K562 (cell line): Measurements from ENCODE around the gene ASB10. TPM values are rescaled to one million over a fixed set of nuclear protein-coding genes. Genes with fewer than 3 reads are reported as not detected.

Source experiments
- CBX1 ChIP-seq: sonication (generic); IDR thresholded peaks from 2 replicates; pipeline ENCODE4 v1.6.1; 2016; ENCODE audit warnings: antibody characterized with exemption, low read depth, mild to moderate bottlenecking
- CGGBP1 ChIP-seq: fragments of 250-450 bp; sonication (Bioruptor Pico); IDR thresholded peaks from 2 replicates; pipeline ENCODE4 v1.9.0; 2021; ENCODE audit warnings: mild to moderate bottlenecking
- CSDE1 ChIP-seq, 2 experiments: fragments of 450-650 bp; IDR thresholded peaks; 2 replicates each; pipeline ENCODE4 v1.6.1; 2016; ENCODE audit warnings: mild to moderate bottlenecking in 1 of 2
- CTCF ChIP-seq, 3 experiments: IDR thresholded peaks in 2 of 3; conservative IDR thresholded peaks in 1 of 3; 2 replicates each; pipeline ENCODE4 v1.5.1; 2011 to 2012; ENCODE audit warnings: low read length in 3 of 3, mild to moderate bottlenecking in 3 of 3, control low read depth in 2 of 3, improper control_type of control experiment in 1 of 3, inconsistent platforms in 1 of 3, low read depth in 1 of 3, mixed read lengths in 1 of 3, moderate library complexity in 1 of 3; ENCODE audit not compliant: insufficient read depth in 2 of 3
- DDX20 ChIP-seq: fragments of 450-650 bp; IDR thresholded peaks from 2 replicates; pipeline ENCODE4 v1.6.1; 2016; ENCODE audit warnings: missing genetic modification characterization, low read depth, mild to moderate bottlenecking, missing compliant biosample characterization, moderate library complexity
- FIP1L1 ChIP-seq: fragments of 200-400 bp; formaldehyde crosslinking; IDR thresholded peaks from 2 replicates; pipeline ENCODE4 v1.6.1; 2018; ENCODE audit warnings: mild to moderate bottlenecking, low read depth, low read length; ENCODE audit not compliant: poor library complexity, severe bottlenecking
- FOXK1 ChIP-seq: sonication (generic); formaldehyde crosslinking; IDR thresholded peaks from 2 replicates; pipeline ENCODE4 v1.8.0; 2022; ENCODE audit warnings: missing genetic modification reagents, mild to moderate bottlenecking, borderline replicate concordance
- FUS ChIP-seq: fragments of 200-400 bp; formaldehyde crosslinking; optimal IDR thresholded peaks from 2 replicates; pipeline ENCODE3; 2017; ENCODE audit warnings: low read depth, low read length
- GABPB1 ChIP-seq: sonication (generic); formaldehyde crosslinking; IDR thresholded peaks from 2 replicates; pipeline ENCODE4 v1.8.0; 2022; ENCODE audit warnings: mild to moderate bottlenecking, missing genetic modification reagents
- LEF1 ChIP-seq: fragments of 450-650 bp; IDR thresholded peaks from 2 replicates; pipeline ENCODE4 v1.6.1; 2016; ENCODE audit warnings: mild to moderate bottlenecking
- MAFF ChIP-seq: IDR thresholded peaks from 2 replicates; pipeline ENCODE4 v1.6.1; 2012; ENCODE audit warnings: low read length, improper control_type of control experiment
- MXI1 ChIP-seq: IDR thresholded peaks from 2 replicates; pipeline ENCODE4 v1.6.1; 2011; ENCODE audit warnings: low read depth, mild to moderate bottlenecking, improper control_type of control experiment, low read length
- NRF1 ChIP-seq, 2 experiments: fragments of 450-650 bp; IDR thresholded peaks in 1 of 2; conservative IDR thresholded peaks in 1 of 2; 2 replicates each; pipeline ENCODE4 v1.6.1; 2014; ENCODE audit warnings: mild to moderate bottlenecking in 2 of 2
- RAD51 ChIP-seq: fragments of 450-650 bp; IDR thresholded peaks from 2 replicates; pipeline ENCODE4 v1.7.1; 2016; ENCODE audit warnings: low read depth, mild to moderate bottlenecking, borderline replicate concordance
- RUNX1 ChIP-seq: sonication (generic); IDR thresholded peaks from 2 replicates; pipeline ENCODE4 v1.6.1; 2016; ENCODE audit warnings: antibody characterized with exemption, low read depth
- STAT5B ChIP-seq: fragments of 250-450 bp; sonication (Bioruptor Pico); IDR thresholded peaks from 2 replicates; pipeline ENCODE4 v1.8.0; 2021; ENCODE audit warnings: mild to moderate bottlenecking, inconsistent platforms
- TARDBP ChIP-seq: fragments of 450-650 bp; IDR thresholded peaks from 2 replicates; pipeline ENCODE4 v1.6.1; 2016
- TBL1XR1 ChIP-seq, 2 experiments: IDR thresholded peaks; 2 replicates each; pipeline ENCODE4 v1.6.1; 2012; ENCODE audit warnings: improper control_type of control experiment in 2 of 2, low read length in 2 of 2, mild to moderate bottlenecking in 1 of 2
- TEAD1 ChIP-seq, 2 experiments: fragments of 450-650 bp in 1 of 2; sonication (generic) in 1 of 2; formaldehyde crosslinking; IDR thresholded peaks; 2 replicates each; pipeline versions ENCODE4 v1.4.0 to v1.8.0; 2020 to 2022; ENCODE audit warnings: mild to moderate bottlenecking in 2 of 2, missing genetic modification reagents in 1 of 2
- TRIM24 ChIP-seq, 2 experiments: fragments of 450-650 bp; IDR thresholded peaks; 2 replicates each; pipeline ENCODE4 v1.6.1; 2016
- YY1 ChIP-seq, 3 experiments: IDR thresholded peaks; 2 replicates each; pipeline ENCODE4 v1.6.1; 2011; ENCODE audit warnings: low read length in 2 of 3, mild to moderate bottlenecking in 2 of 3, moderate library complexity in 2 of 3, borderline replicate concordance in 1 of 3, control low read depth in 1 of 3, low read depth in 1 of 3; ENCODE audit not compliant: insufficient read depth in 3 of 3, insufficient replicate concordance in 2 of 3, control insufficient read depth in 1 of 3, insufficient read length in 1 of 3; ENCODE audit errors: extremely low read depth in 1 of 3
- ZBTB12 ChIP-seq: fragments of 250-450 bp; sonication (Bioruptor Pico); IDR thresholded peaks from 2 replicates; pipeline ENCODE4 v1.4.0; 2020
- ZBTB26 ChIP-seq: fragments of 450-650 bp; formaldehyde crosslinking; IDR thresholded peaks from 2 replicates; pipeline ENCODE4 v1.4.0; 2022; ENCODE audit warnings: missing genetic modification characterization
- ZNF239 ChIP-seq: fragments of 250-450 bp; sonication (Bioruptor Pico); IDR thresholded peaks from 2 replicates; pipeline ENCODE4 v1.4.0; 2020; ENCODE audit warnings: mild to moderate bottlenecking
- polyA plus RNA-seq, 8 experiments: library from polyadenylated mRNA; depleted of rRNA in 4 of 8; stranded (reverse) in 5 of 8; unstranded in 3 of 8; fragments of >200 nt; fragmentation: Nextera tagmentation in 2 of 8; fragmentation: Illumina TruSeq in 1 of 8; extraction: Ambion mirVana in 2 of 8; extraction: Trizol in 1 of 8; gene quantifications; 2 replicates each; pipeline versions ENCODE4 v1.2.1 to v1.2.3, GENCODE V29; 2011 to 2014; ENCODE audit warnings: inconsistent platforms in 1 of 8, missing spikeins in 1 of 8
- total RNA-seq, 7 experiments: library from RNA; depleted of rRNA in 6 of 7; stranded (reverse); fragments of >200 nt in 6 of 7; fragmentation: Illumina TruSeq in 2 of 7; extraction: Trizol in 2 of 7; gene quantifications; 2 replicates each; pipeline versions ENCODE4 v1.2.1 to v1.2.3, GENCODE V29; 2011 to 2021; ENCODE audit warnings: low replicate concordance in 1 of 7

The ASB10 gene
- total and polyA plus RNA-seq, 9 of the 15 experiments (the other 6 are each of a cell fraction or from before 2014, with no cell fraction given) = not detected

GRCh38 chr7:151226875-151227782, 40.1 kb upstream of the ASB10 start, which contains the start of gene ABCF2 (continued):
- no peak for TF ChIP-seq STAT5B (CRISPR knock-in tag)
- peak; percentile 83 to 84 for TF ChIP-seq TBL1XR1 (IDR thresholded peaks at IDR 0.05; ENCODE audit: low read length in 2 of 2)
- no peak for TF ChIP-seq RUNX1
- no peak for TF ChIP-seq LEF1
- peak; percentile 70 for TF ChIP-seq GABPB1 (CRISPR knock-in tag)
- no peak for TF ChIP-seq DDX20
- TF ChIP-seq CTCF (IDR thresholded peaks at IDR 0.05 in 2 of 3, conservative IDR thresholded peaks at IDR 0.05 in 1 of 3; ENCODE audit: insufficient read depth in 2 of 3, low read depth in 1 of 3, low read length in 3 of 3) = peak in 1 of 3 experiments; percentile 15; a peak in 1 of 6 replicates
- no peak for TF ChIP-seq ZNF239 (CRISPR knock-in tag)
- peak; percentile 79; the same call in 1 of the 2 replicates for TF ChIP-seq ZBTB26 (CRISPR knock-in tag)
- no peak for TF ChIP-seq FOXK1 (CRISPR knock-in tag)
- peak; percentile 20 to 34; a peak in 2 of 4 replicates for TF ChIP-seq TRIM24 (IDR thresholded peaks at IDR 0.05)
- TF ChIP-seq NRF1 (conservative IDR thresholded peaks at IDR 0.05 in 1 of 2, IDR thresholded peaks at IDR 0.05 in 1 of 2) = peak; percentile 87 to 89
- TF ChIP-seq FIP1L1 = peak; percentile 27
- TF ChIP-seq TARDBP = no peak
- TF ChIP-seq CGGBP1 (CRISPR knock-in tag) = peak; percentile 1
- TF ChIP-seq MXI1 = peak; percentile 76
- no peak; the same call in 1 of the 2 replicates for TF ChIP-seq RAD51
- peak in 1 of 2 experiments; percentile 55; a peak in 1 of 4 replicates for TF ChIP-seq TEAD1 (CRISPR knock-in tag; IDR thresholded peaks at IDR 0.05)
- peak in 1 of 3 experiments; percentile 68 for TF ChIP-seq YY1 (IDR thresholded peaks at IDR 0.05; ENCODE audit: borderline replicate concordance in 1 of 3, control insufficient read depth in 1 of 3, extremely low read depth in 1 of 3, insufficient read depth in 3 of 3, insufficient read length in 1 of 3, insufficient replicate concordance in 2 of 3, low read depth in 1 of 3, low read length in 2 of 3)
- TF ChIP-seq CBX1 = 0 out of 2 replicates have a peak, but pooled peaks have one; percentile 58
- TF ChIP-seq MAFF = no peak
- peak; percentile 99 for TF ChIP-seq ZBTB12 (CRISPR knock-in tag)
- TF ChIP-seq CSDE1 (IDR thresholded peaks at IDR 0.05) = peak in 1 of 2 experiments; percentile 89; a peak in 2 of 4 replicates
- TF ChIP-seq FUS = no peak
